Smooth muscle cell (in vitro differentiated cells): ENCODE measurements around the gene SHISA9. TPM values are rescaled to one million over a fixed set of nuclear protein-coding genes. Genes with fewer than 3 reads are reported as not detected.

Experiments used
- DNase-seq: peaks from one replicate; lab custom pipeline; 2025; ENCODE audit not compliant: unreplicated experiment; lab: John Stamatoyannopoulos, UW
- H2AFZ ChIP-seq: fragments of 200-600 bp; sonication (generic); 2 replicates; pipeline ENCODE4 v1.6.0; 2016; ENCODE audit warnings: antibody characterized with exemption, low read depth, mild to moderate bottlenecking
- H3F3A ChIP-seq: fragments of 200-600 bp; sonication (generic); 2 replicates; pipeline ENCODE4 v1.6.0; 2017; ENCODE audit warnings: antibody characterized with exemption, low read depth
- H3K27ac ChIP-seq: fragments of 200-600 bp; sonication (generic); 2 replicates; pipeline ENCODE4 v1.5.1; 2016; ENCODE audit warnings: low read depth, mild to moderate bottlenecking
- H3K27me3 ChIP-seq: fragments of 200-600 bp; sonication (generic); 2 replicates; pipeline ENCODE4 v1.6.1; 2016; ENCODE audit warnings: low read depth, mild to moderate bottlenecking
- H3K36me3 ChIP-seq: fragments of 200-600 bp; sonication (generic); 2 replicates; pipeline ENCODE4 v1.5.1; 2016; ENCODE audit warnings: low read depth
- H3K4me1 ChIP-seq: fragments of 200-600 bp; sonication (generic); 2 replicates; pipeline ENCODE4 v1.5.1; 2016; ENCODE audit warnings: low read depth
- H3K4me2 ChIP-seq: fragments of 200-600 bp; sonication (generic); 2 replicates; pipeline ENCODE4 v1.6.0; 2016; ENCODE audit warnings: mild to moderate bottlenecking
- H3K4me3 ChIP-seq: fragments of 200-600 bp; sonication (generic); 2 replicates; pipeline ENCODE4 v1.5.1; 2016; ENCODE audit warnings: mild to moderate bottlenecking
- H3K79me2 ChIP-seq: fragments of 200-600 bp; sonication (generic); 2 replicates; pipeline ENCODE4 v1.6.0; 2016; ENCODE audit warnings: low read depth, mild to moderate bottlenecking
- H3K9ac ChIP-seq: fragments of 200-600 bp; sonication (generic); 2 replicates; pipeline ENCODE4 v1.6.0; 2016; ENCODE audit warnings: low read depth
- H3K9me3 ChIP-seq: fragments of 200-600 bp; sonication (generic); replicated peaks from 2 replicates; pipeline ENCODE4 v1.5.1; 2016; ENCODE audit warnings: low read depth
- H4K20me1 ChIP-seq: fragments of 200-600 bp; sonication (generic); 2 replicates; pipeline ENCODE4 v1.6.0; 2016; ENCODE audit warnings: low read depth
- WGBS: methylation state at CpG from one replicate; pipeline ENCODE4 v1.1.7; 2016; ENCODE audit warnings: low lambda C conversion rate; 5-methylcytosine and 5-hydroxymethylcytosine counted together
- polyA plus RNA-seq: library from polyadenylated mRNA; unstranded; fragments of >200 nt; fragmentation: Nextera tagmentation; extraction: Ambion mirVana; gene quantifications from 2 replicates; pipeline ENCODE4 v1.2.1, GENCODE V29; 2016
- total RNA-seq: library from RNA; depleted of rRNA; stranded (reverse); fragments of >200 nt; gene quantifications from 2 replicates; pipeline ENCODE4 v1.2.3, GENCODE V29; 2014
- TF ChIP-seq, protein P1 (sequence below): fragments of 200-600 bp; sonication (generic); IDR thresholded peaks from 2 replicates; pipeline ENCODE4 v1.5.1; 2017; ENCODE audit warnings: borderline replicate concordance, mild to moderate bottlenecking, antibody characterized with exemption; ENCODE audit not compliant: insufficient read depth, poor library complexity, severe bottlenecking

Gene SHISA9
- total and polyA plus RNA-seq, 2 experiments from 2014 or later = 0.09 TPM; not detected in 1

DNA sequence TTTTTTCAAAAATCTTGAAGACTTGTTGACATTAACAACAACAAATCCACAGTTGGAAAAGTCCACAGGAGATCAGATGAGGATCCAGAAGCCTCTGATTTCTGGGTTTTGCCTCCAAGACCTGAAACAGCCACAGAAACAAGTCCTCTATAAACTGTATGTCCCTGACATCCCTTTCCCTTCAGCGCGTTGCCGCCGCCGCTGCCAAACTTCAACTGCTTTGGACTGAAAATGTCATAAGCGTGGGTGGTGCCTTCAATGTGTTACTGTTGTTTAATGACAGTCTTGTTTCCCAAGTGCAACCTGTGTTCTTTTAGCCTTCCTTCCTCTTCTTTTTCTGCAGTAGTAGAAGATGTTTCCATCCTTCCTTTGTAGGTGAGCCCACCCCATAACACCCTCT, 334.9 kb downstream of the SHISA9 start:
- H3F3A ChIP-seq = no peaks in the 10 kb centered on the region
- H2AFZ ChIP-seq = no peak overlapping the region
- no peaks in the 10 kb centered on the region for H3K9me3 ChIP-seq
- no peak overlapping the region for H3K9ac ChIP-seq
- H3K36me3 ChIP-seq = no peaks in the 10 kb centered on the region
- H3K79me2 ChIP-seq = no peaks in the 10 kb centered on the region
- no peak overlapping the region for H3K27ac ChIP-seq
- TF ChIP-seq, protein P1, sequence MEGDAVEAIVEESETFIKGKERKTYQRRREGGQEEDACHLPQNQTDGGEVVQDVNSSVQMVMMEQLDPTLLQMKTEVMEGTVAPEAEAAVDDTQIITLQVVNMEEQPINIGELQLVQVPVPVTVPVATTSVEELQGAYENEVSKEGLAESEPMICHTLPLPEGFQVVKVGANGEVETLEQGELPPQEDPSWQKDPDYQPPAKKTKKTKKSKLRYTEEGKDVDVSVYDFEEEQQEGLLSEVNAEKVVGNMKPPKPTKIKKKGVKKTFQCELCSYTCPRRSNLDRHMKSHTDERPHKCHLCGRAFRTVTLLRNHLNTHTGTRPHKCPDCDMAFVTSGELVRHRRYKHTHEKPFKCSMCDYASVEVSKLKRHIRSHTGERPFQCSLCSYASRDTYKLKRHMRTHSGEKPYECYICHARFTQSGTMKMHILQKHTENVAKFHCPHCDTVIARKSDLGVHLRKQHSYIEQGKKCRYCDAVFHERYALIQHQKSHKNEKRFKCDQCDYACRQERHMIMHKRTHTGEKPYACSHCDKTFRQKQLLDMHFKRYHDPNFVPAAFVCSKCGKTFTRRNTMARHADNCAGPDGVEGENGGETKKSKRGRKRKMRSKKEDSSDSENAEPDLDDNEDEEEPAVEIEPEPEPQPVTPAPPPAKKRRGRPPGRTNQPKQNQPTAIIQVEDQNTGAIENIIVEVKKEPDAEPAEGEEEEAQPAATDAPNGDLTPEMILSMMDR = no peak
- no peak overlapping the region for H3K4me2 ChIP-seq
- no peaks in the 10 kb centered on the region for H3K27me3 ChIP-seq
- no peaks in the 10 kb centered on the region for H3K4me1 ChIP-seq
- no peaks in the 10 kb centered on the region for H4K20me1 ChIP-seq
- no peak for DNase-seq
- no peak overlapping the region for H3K4me3 ChIP-seq
- WGBS = 95% methylated on average over 6 of the region's 6 CpGs

DNA sequence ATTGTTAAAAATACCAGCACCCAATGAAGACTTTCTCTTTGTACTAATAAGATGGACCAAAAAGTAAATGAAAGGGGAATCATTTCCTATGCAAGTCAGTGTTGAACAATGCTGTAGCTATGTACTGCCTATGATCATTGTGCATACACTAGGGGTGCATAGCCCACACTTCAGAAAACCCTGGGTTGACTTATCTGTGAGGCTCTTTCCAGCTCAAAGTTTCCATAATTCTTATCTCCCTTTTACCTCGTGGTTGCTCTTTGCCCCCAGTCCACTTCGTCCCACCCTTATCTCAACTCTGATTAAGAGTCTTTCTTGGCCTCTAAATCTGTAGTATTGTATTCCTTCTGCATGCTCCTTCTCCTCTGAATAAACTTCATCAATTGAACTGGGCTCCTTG, 336.8 kb downstream of the SHISA9 start:
- no peaks in the 10 kb centered on the region for H3K9me3 ChIP-seq
- TF ChIP-seq, protein P1 = no peak

DNA sequence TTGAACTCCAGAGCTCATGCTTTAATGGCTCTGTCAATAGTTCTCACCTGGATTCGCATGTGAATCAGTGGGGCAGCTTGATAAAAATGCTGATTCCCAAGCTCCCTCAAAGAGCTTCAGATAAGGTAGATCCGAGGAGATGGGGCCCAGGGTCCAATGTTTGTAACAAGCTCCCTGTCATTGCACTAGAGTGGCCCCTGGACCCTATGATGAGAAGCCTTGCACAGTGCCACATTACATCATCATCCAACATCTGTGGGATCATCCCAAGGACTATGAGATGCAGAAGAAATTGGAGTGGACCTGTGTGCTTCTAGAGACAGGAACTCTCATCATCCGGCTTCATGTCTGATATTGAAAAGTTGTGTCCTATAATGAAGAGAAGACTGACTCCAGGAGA, 340.8 kb downstream of the SHISA9 start:
- no peaks in the 10 kb centered on the region for H3K4me1 ChIP-seq
- no peaks in the 10 kb centered on the region for H3K27me3 ChIP-seq
- no peak for DNase-seq
- no peak overlapping the region for H2AFZ ChIP-seq
- no peaks in the 10 kb centered on the region for H4K20me1 ChIP-seq
- H3K9ac ChIP-seq = no peak overlapping the region
- H3K79me2 ChIP-seq = no peaks in the 10 kb centered on the region
- TF ChIP-seq, protein P1 = no peak
- H3K4me2 ChIP-seq = no peak overlapping the region
- no peaks in the 10 kb centered on the region for H3K9me3 ChIP-seq
- 88% methylated on average over 3 of the region's 3 CpGs for WGBS
- no peak overlapping the region for H3K27ac ChIP-seq
- no peaks in the 10 kb centered on the region for H3F3A ChIP-seq
- no peaks in the 10 kb centered on the region for H3K36me3 ChIP-seq
- no peak overlapping the region for H3K4me3 ChIP-seq

More for the DNA sequence above, 336.8 kb downstream of the SHISA9 start:
- H3K27ac ChIP-seq = no peak overlapping the region
- H4K20me1 ChIP-seq = no peaks in the 10 kb centered on the region
- no peak overlapping the region for H3K4me2 ChIP-seq
- H3K79me2 ChIP-seq = no peaks in the 10 kb centered on the region
- H3K4me3 ChIP-seq = no peak overlapping the region
- H3K36me3 ChIP-seq = no peaks in the 10 kb centered on the region
- H3F3A ChIP-seq = no peaks in the 10 kb centered on the region
- no peaks in the 10 kb centered on the region for H3K4me1 ChIP-seq
- 47% methylated on average over 2 of the region's 2 CpGs for WGBS
- DNase-seq = no peak
- no peak overlapping the region for H3K9ac ChIP-seq
- no peaks in the 10 kb centered on the region for H3K27me3 ChIP-seq
- no peak overlapping the region for H2AFZ ChIP-seq

DNA sequence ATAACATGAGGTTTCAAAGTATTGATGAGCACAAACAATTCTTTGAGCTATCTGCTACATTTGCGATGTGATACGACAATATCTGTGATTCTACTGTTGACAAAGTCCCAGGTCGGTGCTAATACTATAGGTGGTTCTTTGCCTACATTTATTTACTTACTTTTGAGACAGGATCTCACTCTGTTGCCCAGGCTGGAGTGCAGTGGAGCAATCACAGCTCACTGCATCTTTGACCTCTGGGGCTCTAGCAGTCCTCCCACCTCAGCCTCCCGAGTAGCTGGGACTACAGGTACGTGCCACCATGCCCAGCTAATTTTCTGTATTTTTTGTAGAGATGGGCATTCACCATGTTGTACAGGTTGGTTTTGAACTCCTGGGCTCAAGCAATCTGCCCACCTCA, 343.4 kb downstream of the SHISA9 start:
- TF ChIP-seq, protein P1 = no peak
- H3K9me3 ChIP-seq = no peaks in the 10 kb centered on the region
- H2AFZ ChIP-seq = no peak overlapping the region
- H3K27ac ChIP-seq = no peak overlapping the region
- no peak for DNase-seq
- H3K4me1 ChIP-seq = no peaks in the 10 kb centered on the region
- H3K27me3 ChIP-seq = no peaks in the 10 kb centered on the region
- 95% methylated on average over 5 of the region's 5 CpGs for WGBS
- no peak overlapping the region for H3K9ac ChIP-seq
- H3K79me2 ChIP-seq = no peaks in the 10 kb centered on the region
- no peaks in the 10 kb centered on the region for H4K20me1 ChIP-seq
- no peaks in the 10 kb centered on the region for H3K36me3 ChIP-seq
- H3K4me2 ChIP-seq = no peak overlapping the region
- no peak overlapping the region for H3K4me3 ChIP-seq
- H3F3A ChIP-seq = no peaks in the 10 kb centered on the region
